ENCODE results near the gene CNKSR1. TPM values are rescaled to one million over a fixed set of nuclear protein-coding genes. Genes with fewer than 3 reads are reported as not detected.

Gene CNKSR1
- total RNA-seq, 1 donor from 2014 or later, result 0.62 TPM

DNA sequence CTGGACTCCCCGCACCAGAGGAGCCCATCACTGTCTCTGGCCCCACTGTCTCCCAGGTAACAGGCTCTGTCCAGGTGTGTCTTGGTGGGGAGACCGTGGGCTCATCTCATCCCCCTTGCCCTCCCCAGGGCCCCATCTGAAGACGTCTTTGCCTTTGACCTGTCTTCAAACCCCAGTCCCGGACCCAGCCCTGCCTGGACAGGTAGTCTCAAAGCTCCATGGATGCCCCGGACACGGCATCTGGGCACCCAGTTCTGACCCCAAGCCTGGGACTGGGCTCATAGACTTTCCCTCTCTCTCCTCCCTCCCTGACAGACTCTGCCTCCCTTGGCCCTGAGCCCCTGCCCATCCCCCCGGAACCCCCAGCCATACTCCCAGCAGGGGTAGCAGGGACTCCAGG lies 6.8 kb downstream of the CNKSR1 start:
- DNase-seq (ENCODE audit: low read depth), result no peak

DNA sequence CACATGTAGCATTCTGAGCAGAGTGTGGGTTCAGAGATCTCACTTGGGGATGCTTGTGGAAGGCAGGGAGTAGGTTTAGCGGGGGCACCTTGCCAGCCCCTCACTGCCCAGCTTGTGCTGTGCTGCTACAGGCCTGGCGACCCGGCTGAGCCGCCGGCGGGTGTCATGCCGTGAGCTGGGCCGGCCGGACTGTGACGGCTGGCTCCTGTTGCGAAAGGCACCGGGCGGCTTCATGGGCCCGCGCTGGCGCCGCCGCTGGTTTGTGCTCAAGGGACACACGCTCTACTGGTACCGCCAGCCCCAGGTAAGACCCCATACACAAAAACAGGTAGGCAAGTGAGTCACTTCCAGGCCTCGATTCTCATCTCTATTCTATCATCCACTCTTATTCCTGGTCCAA lies 7.6 kb downstream of the CNKSR1 start:
- DNase-seq (ENCODE audit: low read depth), result no peak

DNA sequence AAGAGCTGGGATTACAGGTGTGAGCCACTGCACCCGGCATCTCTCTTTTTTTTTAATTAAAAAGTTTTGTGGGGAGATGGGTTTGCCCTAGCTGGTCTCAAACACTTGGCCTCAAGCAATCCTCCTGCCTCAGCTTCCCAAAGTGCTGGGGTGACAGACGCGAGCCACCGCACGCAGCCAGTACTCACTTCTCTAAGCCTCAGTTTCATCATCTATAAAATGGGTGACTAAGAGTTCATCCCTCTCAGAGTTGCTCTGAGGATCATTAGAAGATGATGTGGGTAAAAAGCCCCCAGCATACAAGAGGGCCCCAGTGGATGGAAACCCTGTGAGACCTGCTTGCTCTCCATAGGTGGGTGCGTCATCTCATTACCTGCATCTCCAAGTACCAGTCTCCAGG lies 10.6 kb downstream of the CNKSR1 start:
- DNase-seq (ENCODE audit: low read depth), result no peak

DNA sequence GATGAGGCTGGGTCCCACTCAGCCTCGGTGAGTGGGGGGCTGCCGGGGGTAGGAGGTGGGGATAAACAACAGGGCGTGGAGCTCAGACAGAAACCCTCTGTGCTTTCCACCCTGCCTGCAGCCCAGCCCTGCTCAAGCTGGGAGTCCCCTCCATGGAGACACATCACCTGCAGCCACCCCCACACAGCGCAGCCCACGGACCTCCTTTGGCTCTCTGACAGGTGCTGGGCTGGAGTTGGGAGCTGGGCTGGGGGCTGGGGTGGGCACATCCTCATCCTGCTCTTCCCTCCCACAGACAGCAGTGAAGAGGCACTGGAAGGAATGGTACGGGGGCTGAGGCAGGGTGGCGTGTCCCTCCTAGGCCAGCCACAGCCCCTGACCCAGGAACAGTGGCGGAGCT lies 11.2 kb downstream of the CNKSR1 start:
- no peak for DNase-seq (ENCODE audit: low read depth)

DNA sequence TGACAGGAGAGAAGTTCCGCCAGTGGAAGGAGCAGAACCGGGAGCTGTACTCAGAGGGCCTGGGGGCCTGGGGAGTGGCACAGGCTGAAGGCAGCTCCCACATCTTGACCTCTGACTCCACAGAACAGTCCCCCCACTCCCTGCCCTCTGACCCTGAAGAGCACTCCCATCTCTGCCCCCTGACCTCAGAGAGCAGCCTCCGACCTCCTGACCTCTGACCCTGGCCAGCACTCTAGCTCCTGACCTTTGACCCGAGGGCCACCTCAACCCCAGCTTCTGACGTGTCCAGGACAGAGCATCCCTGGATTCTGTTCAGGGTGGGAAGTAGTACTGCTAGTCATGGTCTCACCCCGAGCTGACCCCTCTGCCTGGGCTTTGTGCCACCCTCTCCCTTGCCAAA lies 12.0 kb downstream of the CNKSR1 start:
- no peak for DNase-seq (ENCODE audit: low read depth)

DNA sequence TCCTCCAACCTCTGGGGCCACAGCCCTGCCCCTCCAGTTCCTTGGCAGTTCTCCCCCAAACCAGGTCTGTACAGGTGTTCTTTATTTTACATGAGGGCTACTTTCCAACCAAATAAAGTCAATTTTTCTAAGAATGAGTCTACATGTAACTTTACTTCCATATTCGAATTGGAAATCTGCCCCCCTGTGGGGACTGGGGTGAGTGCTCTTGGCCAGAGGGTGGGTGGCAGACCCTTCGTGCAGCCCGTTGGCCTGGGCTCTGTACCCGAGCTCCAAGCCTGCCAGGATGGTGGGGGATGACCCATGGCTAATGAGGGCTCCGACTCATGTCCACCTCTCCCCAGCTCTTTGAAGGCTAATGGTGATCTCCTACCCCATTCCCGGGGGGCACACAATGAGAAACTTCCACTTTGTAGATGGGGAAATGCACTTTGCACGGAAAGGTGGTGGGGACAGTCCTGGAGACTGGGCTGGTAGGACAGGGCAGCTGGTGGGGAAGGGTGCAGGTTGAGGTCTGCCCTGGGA lies 12.5 kb downstream of the CNKSR1 start:
- no peak for DNase-seq (ENCODE audit: low read depth)

DNA sequence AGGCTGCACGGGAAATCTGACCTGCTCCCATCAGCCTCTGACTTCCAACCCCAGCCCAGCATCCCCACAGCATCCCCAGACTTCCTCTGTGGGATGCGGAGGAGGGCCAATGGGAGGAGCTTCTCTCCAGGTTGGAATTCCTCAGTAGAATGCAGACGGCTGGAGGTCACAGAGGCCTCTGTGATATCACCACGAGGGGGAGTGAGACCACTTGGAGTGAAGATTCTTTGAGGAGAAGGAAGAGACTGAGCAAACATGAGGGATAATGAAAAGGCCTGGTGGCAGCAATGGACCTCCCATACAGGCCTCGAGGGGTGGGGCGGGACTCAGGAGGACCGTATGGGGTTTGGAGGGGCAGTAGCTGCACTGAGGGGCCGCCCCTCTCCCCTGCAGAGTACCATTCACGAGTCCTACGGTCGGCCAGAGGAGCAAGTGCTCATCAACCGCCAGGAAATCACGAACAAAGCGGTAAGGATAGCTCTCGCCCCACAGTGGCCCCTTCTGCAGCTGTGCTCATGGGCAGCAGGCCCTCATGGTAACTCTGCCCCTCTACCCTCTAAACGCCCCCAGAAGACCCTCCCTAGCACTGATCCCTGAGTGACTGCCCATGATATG lies 13.2 kb downstream of the CNKSR1 start, which contains the start of gene CATSPER4:
CATSPER4 (plus strand) TSS at position 230 of the 615 bp plus-strand sequence; CDS start at position 256, 26 bp downstream.
- peak; percentile 37 for DNase-seq (ENCODE audit: low read depth)

DNA sequence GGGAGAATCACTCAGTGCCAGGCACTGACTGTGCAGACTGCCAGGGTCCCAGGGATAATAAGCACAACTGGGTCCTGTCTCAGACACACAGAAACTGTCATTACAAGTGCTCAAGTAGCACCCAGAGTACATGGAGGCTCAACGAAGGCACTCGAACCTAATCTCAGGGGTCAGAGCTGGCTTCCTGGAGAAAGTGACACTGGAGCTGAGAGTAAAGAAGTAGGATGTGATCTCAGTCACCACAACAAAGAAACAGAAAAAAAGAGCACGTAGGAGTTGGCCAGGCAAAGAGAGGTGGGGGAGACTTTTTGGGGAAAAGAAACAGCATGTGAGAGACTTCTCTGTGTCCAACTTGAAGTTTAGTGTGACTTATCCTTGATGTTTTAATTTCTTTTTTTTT lies 14.4 kb downstream of the CNKSR1 start:
- no peak for DNase-seq (ENCODE audit: low read depth)

DNA sequence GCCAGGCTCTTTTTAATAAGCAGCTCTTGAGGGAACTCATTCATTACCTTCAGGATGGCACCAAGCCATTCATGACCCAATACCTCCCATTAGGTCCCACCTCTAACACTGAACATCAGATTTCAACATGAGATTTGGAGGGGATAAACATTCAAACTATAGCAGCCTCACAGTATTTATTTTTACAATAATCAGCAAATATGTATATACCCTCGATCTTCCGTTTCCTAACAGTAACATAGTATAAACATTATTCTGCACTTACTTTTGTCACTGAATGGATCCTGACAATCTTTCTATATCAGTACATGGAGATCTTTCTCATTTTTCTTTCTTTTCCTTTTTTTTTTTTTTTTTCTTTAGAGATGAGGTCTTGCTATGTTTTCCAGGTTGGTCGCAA lies 18.5 kb downstream of the CNKSR1 start:
- DNase-seq (ENCODE audit: low read depth), result no peak

DNA sequence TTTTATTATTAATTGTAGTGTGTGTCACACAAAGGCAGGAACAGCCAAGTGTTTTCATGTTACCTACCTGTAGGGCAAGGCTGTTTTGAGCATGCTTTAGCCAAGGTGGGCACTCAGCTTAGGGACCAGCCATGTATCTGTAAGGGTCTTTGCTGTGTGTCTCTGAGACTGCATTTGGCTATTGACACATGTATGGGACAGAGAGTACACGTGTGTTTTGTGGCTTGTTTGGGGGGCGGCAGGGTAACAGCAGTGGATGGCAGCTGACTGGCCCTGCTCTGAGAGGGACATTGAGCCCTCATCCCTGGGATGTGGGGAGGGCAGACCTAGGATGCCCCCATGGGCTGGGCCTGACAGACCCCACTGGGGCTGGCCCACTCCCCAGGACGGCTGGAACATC lies 20.0 kb downstream of the CNKSR1 start:
- no peak for DNase-seq (ENCODE audit: low read depth)

DNA sequence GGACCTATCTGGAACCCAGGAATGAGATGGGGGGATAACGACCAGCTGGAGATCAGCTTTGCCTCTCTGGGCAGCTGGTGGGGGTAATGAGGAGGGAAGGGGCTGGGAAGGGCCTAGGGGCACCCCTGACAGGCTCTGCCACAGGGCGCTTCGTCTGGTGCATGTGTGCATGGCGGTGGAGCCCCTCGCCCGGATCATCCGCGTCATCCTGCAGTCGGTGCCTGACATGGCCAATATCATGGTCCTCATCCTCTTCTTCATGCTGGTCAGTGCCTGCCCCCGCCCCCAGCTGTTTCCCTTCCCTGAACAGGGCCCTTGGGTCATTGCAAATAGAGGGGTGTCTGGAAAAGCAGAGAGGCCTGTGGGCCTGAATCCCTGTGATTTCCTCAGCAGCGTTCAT lies 20.5 kb downstream of the CNKSR1 start:
- no peak for DNase-seq (ENCODE audit: low read depth)

DNA sequence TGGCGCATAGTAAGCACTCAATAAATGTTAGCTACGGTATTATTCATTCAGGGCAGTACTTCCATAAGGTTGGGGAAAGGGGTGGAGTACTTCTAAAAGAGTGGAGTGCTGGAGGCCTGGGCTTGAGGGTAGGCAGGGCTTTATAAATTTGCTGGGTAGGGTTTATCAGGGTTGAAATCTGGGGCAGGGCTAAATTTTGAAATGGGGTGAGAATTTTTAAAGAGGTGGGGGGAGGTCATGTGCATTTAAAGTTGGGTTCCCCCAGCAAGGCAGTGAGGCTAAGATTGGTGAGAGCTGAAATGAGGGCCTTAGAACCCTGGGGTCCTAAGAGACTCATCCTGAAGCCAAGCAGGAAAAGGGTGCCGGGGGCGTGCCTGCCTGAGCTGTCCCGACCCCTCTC lies 23.1 kb downstream of the CNKSR1 start:
- no peak for DNase-seq (ENCODE audit: low read depth)

DNA sequence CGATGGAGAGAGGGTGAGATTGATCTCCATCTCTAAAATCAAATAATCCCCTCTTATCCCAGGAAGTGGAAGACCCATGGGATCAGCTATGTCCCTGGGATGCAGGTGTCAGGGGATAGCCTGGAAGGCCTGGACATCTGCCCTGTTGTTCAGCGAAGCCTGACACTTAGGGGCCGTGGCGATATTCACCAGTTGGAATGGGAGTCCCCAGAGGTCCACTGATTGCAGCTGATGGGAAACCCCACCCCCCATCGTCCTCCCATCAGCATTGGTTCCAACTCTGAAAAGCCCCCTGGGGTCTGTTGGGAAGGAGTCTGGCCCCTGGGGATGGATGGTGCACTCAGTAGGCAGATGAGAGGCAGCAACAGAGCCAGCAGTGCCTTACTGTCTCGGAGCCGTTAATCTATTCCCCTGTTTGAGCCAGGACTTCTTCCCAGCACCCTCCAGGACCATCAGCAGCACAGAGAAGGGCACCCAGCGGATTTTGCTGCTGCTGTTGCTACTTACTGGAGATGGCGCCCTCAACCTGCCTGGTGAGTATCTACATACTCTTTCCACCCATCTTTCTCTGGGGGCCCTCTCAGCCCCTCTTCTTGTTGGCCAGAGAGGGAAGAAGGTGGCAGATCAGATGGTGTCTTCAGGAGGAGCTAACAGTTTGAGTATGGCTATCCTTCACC lies 26.5 kb downstream of the CNKSR1 start:
- DNase-seq (ENCODE audit: low read depth), result no peak

DNA sequence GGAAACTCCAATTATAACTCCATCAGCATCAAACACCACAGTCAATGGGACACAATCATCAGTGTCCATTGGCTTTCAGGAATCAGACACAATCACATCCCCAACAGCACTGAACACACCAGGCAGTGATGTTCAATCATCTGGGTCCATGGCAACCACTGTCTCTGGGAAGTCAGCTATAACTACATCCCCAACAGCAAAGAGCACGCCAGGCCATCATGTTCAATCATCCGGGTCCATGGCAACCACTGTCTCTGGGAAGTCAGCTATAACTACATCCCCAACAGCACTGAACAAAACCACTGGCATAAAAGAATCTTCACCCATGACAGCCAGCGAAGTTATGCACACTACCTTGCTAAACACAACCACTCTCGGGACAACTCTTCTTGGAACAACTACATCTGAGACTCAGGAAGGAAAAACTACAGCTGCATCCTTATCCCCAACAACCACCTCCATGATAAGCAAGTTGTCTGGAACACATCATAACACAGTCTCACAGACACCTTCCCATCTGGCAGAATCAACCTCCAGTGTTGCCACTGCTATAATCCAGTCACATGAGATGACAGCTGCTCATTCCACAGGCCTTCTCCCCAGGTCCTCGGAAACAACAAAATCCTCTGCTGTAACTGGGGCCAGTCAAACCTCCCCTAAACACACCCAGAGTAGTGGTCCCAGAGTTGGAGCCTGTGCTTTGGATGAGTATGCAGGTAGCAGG lies 33.0 kb downstream of the CNKSR1 start:
- peak; percentile 49 for DNase-seq (ENCODE audit: low read depth)

DNA sequence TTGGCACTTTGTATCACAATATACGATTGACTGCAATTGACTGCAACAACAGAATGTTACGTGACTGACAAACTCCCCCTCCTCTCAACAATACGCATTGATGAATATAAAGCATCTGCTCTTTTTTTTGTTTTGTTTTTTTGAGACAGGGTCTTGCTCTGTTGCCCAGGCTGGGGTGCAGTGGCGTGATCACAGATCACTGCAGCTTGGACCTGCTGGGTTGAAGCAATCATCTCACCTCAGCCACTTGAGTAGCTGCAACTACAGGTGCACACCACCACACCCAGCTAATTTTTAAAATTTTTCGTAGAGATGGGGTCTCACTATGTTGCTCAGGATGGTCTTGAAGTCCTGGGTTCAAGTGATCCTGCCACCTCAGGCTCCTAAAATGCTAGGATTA lies 35.4 kb downstream of the CNKSR1 start:
- no peak for DNase-seq (ENCODE audit: low read depth)

DNA sequence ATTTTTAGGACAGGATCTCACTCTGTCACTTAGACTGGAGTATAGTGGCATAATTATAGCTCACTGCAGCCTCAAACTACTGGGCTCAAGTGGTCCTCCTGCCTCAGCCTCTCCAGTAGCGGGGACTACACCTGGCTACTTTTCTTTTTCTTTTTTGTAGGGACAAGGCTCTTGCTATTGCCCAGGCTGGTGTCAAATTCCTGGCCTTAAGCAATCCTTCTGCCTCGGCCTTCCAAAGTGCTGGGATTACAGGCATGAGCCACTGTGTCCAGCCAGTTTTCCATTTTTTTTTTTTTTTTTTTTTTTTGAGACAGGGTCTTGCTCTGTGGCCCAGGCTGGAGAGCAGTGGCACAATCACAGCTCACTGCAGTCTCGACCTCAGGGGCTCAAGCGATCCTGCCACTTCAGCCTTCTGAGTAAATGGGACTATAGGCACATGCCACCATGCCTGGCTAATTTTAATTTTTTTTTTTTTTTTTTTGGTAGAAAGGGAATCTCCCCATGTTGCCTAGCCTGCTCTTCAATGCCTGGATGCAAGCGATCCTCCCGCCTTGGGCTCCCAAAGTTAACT lies 36.1 kb downstream of the CNKSR1 start:
- DNase-seq (ENCODE audit: low read depth), result no peak

DNA sequence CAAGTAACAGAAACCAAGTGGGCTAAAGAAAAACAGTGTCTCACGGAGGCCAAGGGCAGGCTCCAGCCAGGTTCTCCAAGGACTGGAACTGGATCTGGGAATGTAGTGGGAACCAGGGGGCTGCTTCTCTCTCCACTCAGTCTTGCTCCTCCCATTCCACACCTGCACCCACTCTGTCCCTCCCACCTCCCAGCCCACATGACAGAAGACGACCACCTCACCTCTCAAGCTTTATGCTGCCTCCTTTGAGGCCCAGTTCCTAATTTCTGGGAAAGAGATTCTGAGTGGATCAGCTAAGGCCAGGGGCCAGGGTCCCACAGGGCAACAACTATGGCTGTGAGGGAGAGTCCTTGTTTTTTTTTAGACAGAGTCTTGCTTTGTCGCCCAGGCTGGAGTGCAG lies 38.0 kb downstream of the CNKSR1 start:
- DNase-seq (ENCODE audit: low read depth), result no peak

DNA sequence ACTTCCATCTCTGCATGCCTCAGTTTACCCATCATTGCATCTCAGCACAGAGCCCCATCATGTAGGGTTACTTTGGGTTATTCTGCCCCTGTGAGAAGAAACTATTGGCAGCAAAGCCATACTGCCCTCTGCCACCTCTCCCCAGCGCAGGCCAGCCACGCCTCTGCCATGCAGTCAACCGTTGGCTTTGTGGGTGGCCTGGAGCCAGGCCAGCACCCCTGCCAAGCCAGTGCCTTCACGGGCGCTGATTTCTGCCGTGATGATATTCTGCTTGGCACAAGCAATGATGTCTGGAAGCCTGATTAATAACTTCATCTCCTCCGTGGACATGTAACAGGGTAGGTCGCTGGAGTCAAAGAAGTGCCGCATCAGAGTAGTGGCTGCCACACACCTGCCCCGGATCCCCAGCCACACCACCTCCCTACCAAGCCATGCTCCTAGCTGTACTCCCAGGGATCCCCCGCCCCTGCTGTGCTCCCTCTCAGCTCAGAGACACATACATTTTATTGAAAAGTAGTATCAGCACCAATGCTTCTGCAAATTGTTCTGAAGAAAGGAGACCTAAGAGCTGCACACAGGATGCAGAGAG lies 41.7 kb downstream of the CNKSR1 start:
- DNase-seq (ENCODE audit: low read depth), result peak; percentile 23

DNA sequence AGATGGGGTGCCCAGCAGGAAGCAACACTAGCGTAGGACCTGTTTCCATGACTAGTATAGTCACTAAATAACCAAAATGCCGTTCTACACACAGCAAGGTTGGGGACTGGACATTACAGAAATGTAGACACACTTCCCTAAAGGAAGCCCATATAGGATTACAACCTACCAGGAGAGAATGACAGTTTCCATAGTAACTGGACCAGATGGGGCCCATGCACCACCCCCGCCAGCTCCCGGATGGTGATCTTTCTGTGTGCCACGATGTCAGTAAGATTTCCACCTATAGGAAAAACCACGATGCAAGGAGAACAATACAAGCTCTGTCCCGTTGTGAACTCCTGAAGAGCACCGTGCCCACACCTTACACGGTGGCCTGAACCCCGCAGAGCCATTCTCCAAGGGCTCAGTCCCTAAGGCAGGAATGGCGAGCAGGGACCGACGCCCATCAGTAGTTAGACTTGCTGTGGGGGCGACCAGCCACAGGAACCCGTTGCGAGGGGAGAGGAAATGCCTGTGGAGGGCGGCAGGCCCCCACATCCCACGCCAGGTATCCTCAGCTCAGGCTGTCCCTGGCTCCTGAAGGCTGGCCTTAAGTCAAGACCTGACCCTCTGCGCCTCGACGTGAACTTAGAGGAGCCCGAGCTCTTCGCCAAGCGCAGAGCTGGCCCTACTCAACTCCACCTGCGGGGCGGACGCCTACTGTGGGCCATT lies 43.1 kb downstream of the CNKSR1 start:
- DNase-seq (ENCODE audit: low read depth), result no peak

DNA sequence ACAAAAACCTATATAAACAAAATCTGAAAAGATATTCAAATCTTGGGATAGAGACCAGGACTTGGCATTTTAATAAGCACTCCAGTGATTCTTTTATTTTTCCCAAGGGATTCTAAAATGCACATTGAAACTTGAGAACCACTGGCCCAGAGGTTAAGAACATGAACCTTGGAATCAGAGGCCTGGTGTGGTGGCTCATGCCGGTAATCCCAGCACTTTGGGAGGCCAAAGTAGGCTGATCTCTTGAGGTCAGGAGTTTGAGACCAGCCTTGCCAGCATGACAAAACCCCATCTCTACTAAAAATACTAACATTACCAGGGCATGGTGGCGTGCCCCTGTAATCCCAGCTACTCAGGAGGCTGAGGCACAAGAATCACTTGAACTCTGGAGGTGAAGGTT lies 43.8 kb downstream of the CNKSR1 start:
- peak; percentile 4 for DNase-seq (ENCODE audit: low read depth)

DNA sequence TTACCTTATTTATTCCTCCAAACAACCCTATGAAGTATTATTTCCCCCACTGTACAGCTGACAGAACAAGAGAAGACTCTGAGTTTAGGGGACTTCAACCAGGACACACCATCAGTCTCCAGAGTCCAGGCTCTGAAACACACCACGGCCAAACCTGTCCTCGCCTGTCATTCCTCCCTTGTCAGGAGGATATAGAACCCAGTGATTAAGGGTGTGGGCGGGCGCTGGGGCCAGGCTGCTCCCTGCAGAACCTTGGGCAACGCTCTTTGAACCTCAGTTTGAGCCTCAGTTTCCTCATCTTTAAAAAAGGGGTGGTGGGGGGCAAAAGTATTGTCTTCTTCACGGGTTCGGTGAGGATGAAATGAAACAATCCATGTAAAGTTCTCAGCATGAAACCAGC lies 47.3 kb downstream of the CNKSR1 start:
- no peak for DNase-seq (ENCODE audit: low read depth)

Measured in myocyte (in vitro differentiated cells).